HEK293 (cell line): ENCODE data around the gene GOLGA6L10.
"Not testable (repeated sequence)": the region's sequence is repeated elsewhere in the genome, so short reads cannot be mapped to it uniquely, and the experiment has no call there.

Experiments used
- CTCF ChIP-seq: fragments of 450-650 bp; formaldehyde crosslinking; IDR thresholded peaks from 2 replicates; pipeline ENCODE4 v1.5.1; 2016; ENCODE audit warnings: missing biosample characterization, missing genetic modification characterization
- HOXA7 ChIP-seq: sonication (generic); formaldehyde crosslinking; IDR thresholded peaks from 2 replicates; pipeline ENCODE4 v1.8.1; 2022; ENCODE audit warnings: missing genetic modification reagents, borderline replicate concordance
- TCF7L2 ChIP-seq: IDR thresholded peaks from 2 replicates; pipeline ENCODE4 v1.6.1; 2011; ENCODE audit warnings: low read depth, mild to moderate bottlenecking, inconsistent platforms, low read length, moderate library complexity, borderline replicate concordance
- TRIM28 ChIP-seq: IDR thresholded peaks from 2 replicates; pipeline ENCODE4 v1.6.1; 2011; ENCODE audit warnings: low read length, control low read depth, borderline replicate concordance
- ZBTB44 ChIP-seq: fragments of 450-650 bp; IDR thresholded peaks from 2 replicates; pipeline ENCODE4 v1.5.1; 2018; ENCODE audit warnings: missing biosample characterization, mild to moderate bottlenecking, missing genetic modification characterization
- ZNF292 ChIP-seq: fragments of 450-650 bp; formaldehyde crosslinking; IDR thresholded peaks from 2 replicates; pipeline ENCODE4 v1.5.1; 2016; ENCODE audit warnings: low read depth, missing biosample characterization, missing genetic modification characterization, borderline replicate concordance
- ZNF324 ChIP-seq: fragments of 450-650 bp; formaldehyde crosslinking; IDR thresholded peaks from 2 replicates; pipeline ENCODE4 v1.5.1; 2016; ENCODE audit warnings: missing biosample characterization, missing genetic modification characterization

GRCh38 chr15:82344421-82344820 lies 4.9 kb downstream of the GOLGA6L10 start:
- TF ChIP-seq HOXA7; ZNF292; ZBTB44 (tag by site-specific recombination); CTCF; ZNF324; TCF7L2; TRIM28: not testable (repeated sequence)
